Measurements from ENCODE around the gene ATG101. TPM values are rescaled to one million over a fixed set of nuclear protein-coding genes. Genes with fewer than 3 reads are reported as not detected.

Gene ATG101
- total RNA-seq, 1 donor from 2014 or later = 27.7 TPM

GRCh38 chr12:52070185-52070925 lies 577 bp downstream of the ATG101 start:
- Histone ChIP-seq H3K4me1 (peaks cover 46% of the 10 kb centered on the region), H3K27ac (peak overlapping the region; percentile 88), H3K9me3 (no peaks in the 10 kb centered on the region), H3K27me3 (no peaks in the 10 kb centered on the region), H3K36me3 (peaks cover 0 to 18% of the 10 kb centered on the region in 2 donors), H3K4me3 (peak overlapping the region; percentile 85 to 92)
- no peak for DNase-seq (ENCODE audit: extremely low spot score in 2 of 2)
- TF ChIP-seq POLR2A (IDR thresholded peaks at IDR 0.05) (no peak), POLR2AphosphoS5 (IDR thresholded peaks at IDR 0.05; ENCODE audit: insufficient read depth in 1 of 2, low read depth in 1 of 2) (no peak), CTCF (IDR thresholded peaks at IDR 0.05) (no peak)
- intact Hi-C loops (cut with DNase I) = no loop called here

- DNase-seq (ENCODE audit: extremely low spot score in 2 of 2) = no peak
- H3K4me3 ChIP-seq = no peak overlapping the region
- intact Hi-C loops (cut with DNase I) = no loop called here
- no peaks in the 10 kb centered on the region for H3K27me3 ChIP-seq
- no peak for TF ChIP-seq CTCF (IDR thresholded peaks at IDR 0.05)
- no peak for TF ChIP-seq POLR2AphosphoS5 (IDR thresholded peaks at IDR 0.05; ENCODE audit: insufficient read depth in 1 of 2, low read depth in 1 of 2)
- TF ChIP-seq POLR2A (IDR thresholded peaks at IDR 0.05) = no peak
- no peak overlapping the region for H3K27ac ChIP-seq
- peaks cover 0 to 45% of the 10 kb centered on the region in 2 donors for H3K36me3 ChIP-seq
- H3K4me1 ChIP-seq = peaks cover 46% of the 10 kb centered on the region
- H3K9me3 ChIP-seq = no peaks in the 10 kb centered on the region
Observed at GRCh38 chr12:52073531-52074381, 4.0 kb downstream of the ATG101 start.

- Histone ChIP-seq H3K9me3 (no peaks in the 10 kb centered on the region), H3K27me3 (no peaks in the 10 kb centered on the region), H3K27ac (no peak overlapping the region), H3K4me3 (no peak overlapping the region), H3K4me1 (peaks cover 39% of the 10 kb centered on the region), H3K36me3 (peaks cover 0 to 45% of the 10 kb centered on the region in 2 donors)
- intact Hi-C loops (cut with DNase I) = no loop called here
- no peak for TF ChIP-seq CTCF (IDR thresholded peaks at IDR 0.05)
- TF ChIP-seq POLR2AphosphoS5 (IDR thresholded peaks at IDR 0.05; ENCODE audit: insufficient read depth in 1 of 2, low read depth in 1 of 2) = no peak
- no peak for TF ChIP-seq POLR2A (IDR thresholded peaks at IDR 0.05)
- no peak for DNase-seq (ENCODE audit: extremely low spot score in 2 of 2)
Observed at GRCh38 chr12:52074971-52075724, 5.4 kb downstream of the ATG101 start.

- H3K4me1 ChIP-seq = peaks cover 39% of the 10 kb centered on the region
- no peaks in the 10 kb centered on the region for H3K27me3 ChIP-seq
- peaks cover 0 to 45% of the 10 kb centered on the region in 2 donors for H3K36me3 ChIP-seq
- DNase-seq (ENCODE audit: extremely low spot score in 2 of 2) = no peak
- H3K27ac ChIP-seq = no peak overlapping the region
- no peaks in the 10 kb centered on the region for H3K9me3 ChIP-seq
- intact Hi-C loops (cut with DNase I) = no loop called here
- H3K4me3 ChIP-seq = no peak overlapping the region
- TF ChIP-seq CTCF (IDR thresholded peaks at IDR 0.05) = no peak
- no peak for TF ChIP-seq POLR2A (IDR thresholded peaks at IDR 0.05)
- TF ChIP-seq POLR2AphosphoS5 (IDR thresholded peaks at IDR 0.05; ENCODE audit: insufficient read depth in 1 of 2, low read depth in 1 of 2) = no peak
Observed at GRCh38 chr12:52076811-52077210, 7.0 kb downstream of the ATG101 start.

All from vagina (tissue), 2 donors.